GM18511 (cell line): Measurements from ENCODE around the gene LAMA4.

Experiments
- ATAC-seq: cut with Tn5 transposase; IDR thresholded peaks from one replicate; pipeline ENCODE4 v1.9.1; 2021; ENCODE audit warnings: mild to moderate bottlenecking, moderate library complexity; ENCODE audit not compliant: unreplicated experiment

Gene LAMA4

GRCh38 chr6:112253841-112254816, at the start of gene LAMA4:
Gene LAMA4 (minus strand): TSS chr6:112254567. CDS start chr6:112254150, 417 bp downstream.
- ATAC-seq, result peak; percentile 39

- no peak for ATAC-seq
Measured at GRCh38 chr6:112302142-112302705, 47.9 kb upstream of the LAMA4 start.

- no peak for ATAC-seq
Measured at GRCh38 chr6:112300896-112301295, 46.5 kb upstream of the LAMA4 start.

- ATAC-seq, result no peak
Measured at GRCh38 chr6:112298816-112299281, 44.5 kb upstream of the LAMA4 start.

- ATAC-seq, result no peak
Measured at GRCh38 chr6:112298021-112298745, 43.8 kb upstream of the LAMA4 start.

GRCh38 chr6:112296694-112297093, 42.3 kb upstream of the LAMA4 start:
- ATAC-seq, result no peak

- peak; percentile 78 for ATAC-seq
Measured at GRCh38 chr6:112296122-112296521, 41.8 kb upstream of the LAMA4 start.

- no peak for ATAC-seq
Measured at GRCh38 chr6:112291161-112291762, 36.9 kb upstream of the LAMA4 start.

- ATAC-seq, result no peak
Measured at GRCh38 chr6:112289038-112289566, 34.7 kb upstream of the LAMA4 start.

- no peak for ATAC-seq
Measured at GRCh38 chr6:112288475-112288874, 34.1 kb upstream of the LAMA4 start.

- no peak for ATAC-seq
Measured at GRCh38 chr6:112287577-112288225, 33.3 kb upstream of the LAMA4 start.

GRCh38 chr6:112286500-112287144, 32.3 kb upstream of the LAMA4 start:
- no peak for ATAC-seq

- ATAC-seq, result peak; percentile 80
Measured at GRCh38 chr6:112286010-112286409, 31.6 kb upstream of the LAMA4 start.

GRCh38 chr6:112284603-112285002, 30.2 kb upstream of the LAMA4 start:
- ATAC-seq, result no peak

GRCh38 chr6:112283621-112284020, 29.3 kb upstream of the LAMA4 start:
- ATAC-seq, result no peak

- no peak for ATAC-seq
Measured at GRCh38 chr6:112281821-112282615, 27.7 kb upstream of the LAMA4 start.

- no peak for ATAC-seq
Measured at GRCh38 chr6:112279031-112279935, 24.9 kb upstream of the LAMA4 start.

- ATAC-seq, result no peak
Measured at GRCh38 chr6:112275365-112275764, 21.0 kb upstream of the LAMA4 start.
